Duodenal mucosa (tissue), 2 donors: Measurements from ENCODE around the gene TAF9.

Experiments
- H3K27ac ChIP-seq: one replicate; pipeline ENCODE4 v1.7.0; 2013; ENCODE audit warnings: low read depth, low read length
- H3K27me3 ChIP-seq, 2 donors: one replicate each; pipeline ENCODE4 v1.7.0; 2013; ENCODE audit warnings: low read length in 2 of 2, control low read depth in 1 of 2; ENCODE audit not compliant: insufficient read depth in 2 of 2, control insufficient read depth in 1 of 2
- H3K36me3 ChIP-seq, 2 donors: one replicate each; pipeline ENCODE4 v1.7.0; 2013; ENCODE audit warnings: low read length in 2 of 2, control low read depth in 1 of 2; ENCODE audit not compliant: insufficient read depth in 2 of 2, control insufficient read depth in 1 of 2
- H3K4me1 ChIP-seq, 2 donors: one replicate each; pipeline ENCODE4 v1.7.0; 2013; ENCODE audit warnings: low read length in 2 of 2, control low read depth in 1 of 2; ENCODE audit not compliant: insufficient read depth in 2 of 2, control insufficient read depth in 1 of 2
- H3K4me3 ChIP-seq, 2 donors: one replicate each; pipeline ENCODE4 v1.7.0; 2013; ENCODE audit warnings: low read length in 2 of 2, low read depth in 1 of 2
- H3K9ac ChIP-seq, 2 donors: one replicate each; pipeline ENCODE4 v1.7.0; 2013; ENCODE audit warnings: low read length in 2 of 2, low read depth in 1 of 2
- H3K9me3 ChIP-seq, 2 donors: one replicate each; pipeline ENCODE4 v1.7.0; 2013; ENCODE audit warnings: low read length in 2 of 2, control low read depth in 1 of 2; ENCODE audit not compliant: control insufficient read depth in 1 of 2

Gene TAF9, protein sequence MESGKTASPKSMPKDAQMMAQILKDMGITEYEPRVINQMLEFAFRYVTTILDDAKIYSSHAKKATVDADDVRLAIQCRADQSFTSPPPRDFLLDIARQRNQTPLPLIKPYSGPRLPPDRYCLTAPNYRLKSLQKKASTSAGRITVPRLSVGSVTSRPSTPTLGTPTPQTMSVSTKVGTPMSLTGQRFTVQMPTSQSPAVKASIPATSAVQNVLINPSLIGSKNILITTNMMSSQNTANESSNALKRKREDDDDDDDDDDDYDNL

GRCh38 chr5:69369340-69370121, at the start of gene TAF9, which contains the start of the genes AK6 and RAD17:
TAF9 (minus strand) TSS chr5:69369520; CDS start chr5:69365737, 3,783 bp downstream.
AK6 (minus strand) TSS chr5:69369520; CDS start chr5:69369490, 30 bp downstream.
RAD17 (plus strand) TSS chr5:69369818; CDS start chr5:69372209, 2,391 bp downstream.
- H3K36me3 ChIP-seq, result peaks cover 5 to 20% of the 10 kb centered on the region in 2 donors
- H3K27ac ChIP-seq, result peak within 1 kb of the TSS; percentile 96
- H3K4me3 ChIP-seq, result peak within 1 kb of the TSS; percentile 98 to 99
- peak within 1 kb of the TSS; percentile 71 to 91 for H3K9ac ChIP-seq
- peaks cover 23 to 32% of the 10 kb centered on the region in 2 donors for H3K4me1 ChIP-seq
- no peaks in the 10 kb centered on the region for H3K27me3 ChIP-seq
- H3K9me3 ChIP-seq, result no peaks in the 10 kb centered on the region

GRCh38 chr5:69418554-69418953, 49.2 kb upstream of the TAF9 start:
- peaks cover 0 to 6% of the 10 kb centered on the region in 2 donors for H3K4me1 ChIP-seq
- no peaks in the 10 kb centered on the region for H3K9me3 ChIP-seq
- H3K27me3 ChIP-seq, result no peaks in the 10 kb centered on the region
- no peak overlapping the region for H3K27ac ChIP-seq
- no peak overlapping the region for H3K9ac ChIP-seq
- H3K4me3 ChIP-seq, result no peak overlapping the region
- peaks cover 8 to 19% of the 10 kb centered on the region in 2 donors for H3K36me3 ChIP-seq

DNA sequence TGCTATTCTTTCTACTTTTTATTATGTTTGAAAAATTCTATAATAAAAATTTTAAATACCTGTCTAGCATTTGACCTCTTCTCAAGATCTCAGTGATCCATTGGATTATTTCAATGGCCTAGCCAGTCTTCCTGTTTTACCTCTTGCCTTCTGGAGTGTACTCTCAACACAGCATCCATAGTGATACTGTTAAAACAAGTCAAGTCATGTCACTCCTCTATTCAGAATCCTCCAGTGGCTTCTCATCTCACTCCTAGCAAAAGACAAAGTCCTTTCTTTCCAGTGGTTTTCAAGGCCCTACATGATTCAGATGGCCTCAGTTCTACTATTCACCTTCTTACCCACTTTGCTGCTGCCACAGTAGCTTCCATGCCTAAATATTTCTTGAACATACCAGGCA, 47.4 kb upstream of the TAF9 start:
- Histone ChIP-seq H3K4me1 (peaks cover 0 to 6% of the 10 kb centered on the region in 2 donors), H3K9ac (peak overlapping the region in 1 of 2 donors; percentile 86), H3K9me3 (no peaks in the 10 kb centered on the region), H3K4me3 (peak overlapping the region; percentile 74 to 87), H3K36me3 (peaks cover 9 to 24% of the 10 kb centered on the region in 2 donors), H3K27ac (no peak overlapping the region), H3K27me3 (no peaks in the 10 kb centered on the region)

DNA sequence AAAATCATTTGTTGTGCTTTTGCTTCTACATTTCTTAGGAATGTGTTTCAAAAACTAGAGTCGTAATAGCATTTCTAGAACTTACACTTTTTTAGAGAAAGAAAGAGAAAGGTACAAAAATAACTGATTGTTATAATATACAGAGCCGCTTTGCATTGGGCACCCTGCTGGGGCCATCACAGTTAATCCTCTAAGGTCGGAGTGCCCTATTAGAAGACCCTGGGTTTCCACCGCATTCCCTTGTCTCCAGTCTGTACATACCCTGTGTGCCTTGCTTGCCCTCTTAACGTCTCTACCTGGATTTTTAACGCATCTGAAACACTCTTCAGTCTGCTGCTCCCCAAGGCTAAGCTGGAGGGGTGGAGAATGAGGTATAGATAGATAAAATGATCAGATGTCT, 46.9 kb upstream of the TAF9 start:
- Histone ChIP-seq H3K9ac (peak overlapping the region; percentile 86 to 94), H3K4me1 (peaks cover 0 to 6% of the 10 kb centered on the region in 2 donors), H3K27me3 (no peaks in the 10 kb centered on the region), H3K36me3 (peaks cover 12 to 24% of the 10 kb centered on the region in 2 donors), H3K27ac (no peak overlapping the region), H3K4me3 (peak overlapping the region; percentile 74 to 87), H3K9me3 (no peaks in the 10 kb centered on the region)

DNA sequence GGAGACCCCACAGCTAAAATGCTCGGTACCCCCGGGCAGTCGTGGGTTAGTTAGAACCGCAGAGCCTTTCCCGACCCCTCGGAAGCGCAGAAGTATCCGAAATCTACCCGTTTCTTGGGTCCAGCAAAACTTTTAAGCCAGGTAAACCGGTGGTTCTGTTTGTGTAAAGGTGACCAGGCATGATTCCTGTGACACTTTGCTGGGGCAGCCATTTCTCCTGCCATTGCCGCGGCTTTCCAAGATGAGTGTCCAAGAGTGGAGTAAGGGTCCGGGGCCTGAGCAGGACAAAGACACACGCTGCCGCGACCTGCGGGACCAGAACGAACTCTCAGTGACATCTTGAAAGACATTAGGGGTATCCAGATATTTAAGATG, 46.3 kb upstream of the TAF9 start:
- no peaks in the 10 kb centered on the region for H3K27me3 ChIP-seq
- peaks cover 0 to 6% of the 10 kb centered on the region in 2 donors for H3K4me1 ChIP-seq
- H3K36me3 ChIP-seq, result peaks cover 12 to 24% of the 10 kb centered on the region in 2 donors
- H3K9me3 ChIP-seq, result no peaks in the 10 kb centered on the region
- peak overlapping the region; percentile 74 for H3K27ac ChIP-seq
- peak overlapping the region; percentile 74 to 87 for H3K4me3 ChIP-seq
- peak overlapping the region; percentile 86 to 94 for H3K9ac ChIP-seq

DNA sequence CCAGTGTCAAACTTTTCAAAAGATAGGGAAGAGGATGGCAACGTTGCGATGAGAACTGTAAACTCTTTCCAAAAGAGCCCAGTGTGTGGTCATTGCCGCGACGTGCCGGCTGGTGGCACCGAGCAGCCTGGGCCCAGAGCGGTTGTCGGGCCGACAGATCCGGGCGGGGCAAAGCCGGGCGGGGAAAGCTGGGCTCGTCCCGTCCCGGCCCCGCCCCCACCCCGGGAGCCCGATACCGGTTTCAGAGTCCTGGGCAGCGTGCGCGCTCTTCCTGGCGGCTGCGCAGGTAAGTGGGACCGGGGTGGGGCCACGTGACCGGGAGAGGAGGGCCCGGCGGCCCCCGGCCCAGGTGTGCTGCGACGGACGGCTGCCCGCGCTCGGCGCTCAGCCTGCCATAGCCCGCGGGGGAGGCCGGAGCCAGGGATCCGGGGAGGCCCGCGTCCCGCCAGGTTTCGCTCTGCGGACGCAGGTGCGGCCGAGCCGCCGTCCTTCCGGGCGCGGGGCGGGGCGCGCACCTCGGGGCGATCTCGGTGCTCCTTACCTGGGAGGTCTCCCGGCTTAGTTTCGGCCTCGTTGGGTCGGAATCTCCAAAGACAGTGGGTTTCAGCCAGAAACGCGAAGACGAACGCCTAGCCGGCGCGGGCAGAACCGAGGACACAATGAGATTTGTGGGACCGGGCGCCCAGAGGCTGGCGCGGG, 45.7 kb upstream of the TAF9 start, which contains the start of gene MARVELD2:
Gene MARVELD2 (plus strand): TSS at position 232 of the 699 bp plus-strand sequence. CDS start 4,270 bp downstream, outside the sequence.
- Histone ChIP-seq H3K27me3 (no peaks in the 10 kb centered on the region), H3K36me3 (peaks cover 15 to 21% of the 10 kb centered on the region in 2 donors), H3K27ac (peak within 1 kb of the TSS; percentile 74), H3K4me1 (peaks cover 0 to 6% of the 10 kb centered on the region in 2 donors), H3K9ac (peak within 1 kb of the TSS; percentile 86 to 94), H3K4me3 (peak within 1 kb of the TSS; percentile 74 to 87), H3K9me3 (no peaks in the 10 kb centered on the region)

GRCh38 chr5:69404659-69405330, 35.5 kb upstream of the TAF9 start:
- no peaks in the 10 kb centered on the region for H3K27me3 ChIP-seq
- H3K36me3 ChIP-seq, result peaks cover 4 to 31% of the 10 kb centered on the region in 2 donors

DNA sequence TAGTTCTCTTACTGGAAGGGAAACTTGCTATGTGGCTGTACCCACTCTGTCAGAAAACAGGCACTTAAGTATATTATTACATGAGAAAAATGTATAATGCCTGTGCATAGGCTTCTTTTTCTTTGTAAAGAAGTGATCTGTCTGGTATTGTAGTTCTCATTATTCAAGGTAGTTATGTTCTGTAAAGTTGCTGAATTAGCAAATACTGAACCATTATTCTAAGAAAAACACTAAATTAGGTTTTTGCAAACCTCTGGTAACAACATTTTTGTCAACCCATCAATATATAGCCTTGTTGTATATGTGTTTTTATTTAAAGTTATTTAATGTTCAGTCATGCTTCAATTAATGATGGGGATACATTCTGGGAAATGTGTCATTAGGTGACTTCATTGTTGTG, 9.1 kb upstream of the TAF9 start:
- Histone ChIP-seq H3K27ac (no peak overlapping the region), H3K4me3 (no peak overlapping the region), H3K27me3 (no peaks in the 10 kb centered on the region), H3K4me1 (no peaks in the 10 kb centered on the region), H3K9me3 (no peaks in the 10 kb centered on the region), H3K36me3 (peaks cover 0 to 32% of the 10 kb centered on the region in 2 donors), H3K9ac (no peak overlapping the region)

More at GRCh38 chr5:69404659-69405330, 35.5 kb upstream of the TAF9 start:
- Histone ChIP-seq H3K4me3 (no peak overlapping the region), H3K9me3 (no peaks in the 10 kb centered on the region), H3K9ac (no peak overlapping the region), H3K4me1 (no peaks in the 10 kb centered on the region), H3K27ac (no peak overlapping the region)

- H3K9me3 ChIP-seq, result no peaks in the 10 kb centered on the region
- H3K9ac ChIP-seq, result no peak overlapping the region
- H3K4me1 ChIP-seq, result peaks cover 13 to 17% of the 10 kb centered on the region in 2 donors
- peaks cover 0 to 17% of the 10 kb centered on the region in 2 donors for H3K36me3 ChIP-seq
- H3K4me3 ChIP-seq, result no peak overlapping the region
- peak overlapping the region; percentile 56 for H3K27ac ChIP-seq
- H3K27me3 ChIP-seq, result no peaks in the 10 kb centered on the region
These were observed 5.7 kb upstream of the TAF9 start for GRCh38 chr5:69374911-69375446.
